Measurements from ENCODE around the gene ACOT8.

DNA sequence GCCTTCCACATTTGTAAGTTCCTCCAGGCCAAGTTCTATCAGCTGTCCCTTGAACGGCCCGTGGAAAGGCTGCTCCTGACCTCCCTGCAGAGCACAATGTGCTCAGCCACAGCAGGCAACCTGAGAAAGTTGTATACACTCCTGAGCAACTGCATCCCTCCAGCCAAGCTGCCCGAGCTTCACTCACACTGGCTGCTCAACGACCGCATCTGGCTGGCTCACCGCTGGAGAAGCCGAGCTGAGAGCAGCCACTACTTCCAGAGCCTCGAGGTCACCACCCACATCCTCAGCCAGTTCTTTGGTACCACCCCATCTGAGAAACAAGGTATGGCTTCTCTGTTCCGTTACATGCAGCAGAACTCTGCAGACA is 25.9 kb upstream of the ACOT8 start:
- TF ChIP-seq, protein P1, sequence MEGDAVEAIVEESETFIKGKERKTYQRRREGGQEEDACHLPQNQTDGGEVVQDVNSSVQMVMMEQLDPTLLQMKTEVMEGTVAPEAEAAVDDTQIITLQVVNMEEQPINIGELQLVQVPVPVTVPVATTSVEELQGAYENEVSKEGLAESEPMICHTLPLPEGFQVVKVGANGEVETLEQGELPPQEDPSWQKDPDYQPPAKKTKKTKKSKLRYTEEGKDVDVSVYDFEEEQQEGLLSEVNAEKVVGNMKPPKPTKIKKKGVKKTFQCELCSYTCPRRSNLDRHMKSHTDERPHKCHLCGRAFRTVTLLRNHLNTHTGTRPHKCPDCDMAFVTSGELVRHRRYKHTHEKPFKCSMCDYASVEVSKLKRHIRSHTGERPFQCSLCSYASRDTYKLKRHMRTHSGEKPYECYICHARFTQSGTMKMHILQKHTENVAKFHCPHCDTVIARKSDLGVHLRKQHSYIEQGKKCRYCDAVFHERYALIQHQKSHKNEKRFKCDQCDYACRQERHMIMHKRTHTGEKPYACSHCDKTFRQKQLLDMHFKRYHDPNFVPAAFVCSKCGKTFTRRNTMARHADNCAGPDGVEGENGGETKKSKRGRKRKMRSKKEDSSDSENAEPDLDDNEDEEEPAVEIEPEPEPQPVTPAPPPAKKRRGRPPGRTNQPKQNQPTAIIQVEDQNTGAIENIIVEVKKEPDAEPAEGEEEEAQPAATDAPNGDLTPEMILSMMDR (IDR thresholded peaks at IDR 0.05; ENCODE audit: extremely low read depth in 1 of 2, insufficient read depth in 1 of 2, low read depth in 1 of 2, low read length in 2 of 2), result no peak
- TF ChIP-seq POLR2AphosphoS5 (IDR thresholded peaks at IDR 0.05; ENCODE audit: insufficient read depth, low read depth, low read length) (no peak), EZH2 (IDR thresholded peaks at IDR 0.05; ENCODE audit: borderline replicate concordance, low read depth, low read length, severe bottlenecking) (no peak), POLR2A (IDR thresholded peaks at IDR 0.05; ENCODE audit: low read depth, low read length) (no peak), JUN (IDR thresholded peaks at IDR 0.05; ENCODE audit: borderline replicate concordance, insufficient read depth, insufficient read length, low read depth) (no peak), FOS (IDR thresholded peaks at IDR 0.05; ENCODE audit: borderline replicate concordance, insufficient read depth, low read length) (no peak), GATA2 (IDR thresholded peaks at IDR 0.05; ENCODE audit: insufficient read depth, insufficient read length, low read depth, low read length) (no peak), MYC (IDR thresholded peaks at IDR 0.05; ENCODE audit: low read depth, low read length) (no peak)
- TF ChIP-seq, protein P2, sequence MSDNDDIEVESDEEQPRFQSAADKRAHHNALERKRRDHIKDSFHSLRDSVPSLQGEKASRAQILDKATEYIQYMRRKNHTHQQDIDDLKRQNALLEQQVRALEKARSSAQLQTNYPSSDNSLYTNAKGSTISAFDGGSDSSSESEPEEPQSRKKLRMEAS (IDR thresholded peaks at IDR 0.05; ENCODE audit: insufficient read depth, insufficient read length), result no peak
